Endothelial cell of umbilical vein (primary cell): ENCODE data around the gene ACP3. TPM values are rescaled to one million over a fixed set of nuclear protein-coding genes. Genes with fewer than 3 reads are reported as not detected.

Source experiments
- BruUV-seq: library from RNA; stranded (reverse); fragments of 400-500 nt; replicated peaks from 2 replicates; lab custom pipeline; 2021; lab: Mats Ljungman, UMichigan
- CTCF ChIA-PET: fragments of 300-600, 350-600 bp; sonication (Branson Sonifier 250); formaldehyde crosslinking; loops from one replicate; lab custom pipeline; 2021; ENCODE audit warnings: antibody characterized with exemption, inconsistent platforms; lab: Charles Lee
- POLR2A ChIA-PET: fragments of 300-600, 350-600 bp; sonication (Branson Sonifier 250); formaldehyde crosslinking; loops from one replicate; lab custom pipeline; 2021; ENCODE audit warnings: antibody characterized with exemption, inconsistent platforms; lab: Charles Lee
- DNase-seq: peaks from one replicate; pipeline ENCODE4 v3.0.0-alpha.2; 2011; ENCODE audit warnings: low read depth, low spot score
- FAIRE-seq: peaks from 2 replicates; lab custom pipeline; 2011; peaks lifted over from hg19 to GRCh38; lab: Jason Lieb, UNC
- H2AFZ ChIP-seq: 2 replicates; pipeline ENCODE4 v1.6.0; 2012; ENCODE audit warnings: low read depth, low read length, control low read depth, inconsistent platforms
- H3K27ac ChIP-seq: 2 replicates; pipeline ENCODE4 v1.5.1; 2011; ENCODE audit warnings: low read depth, mild to moderate bottlenecking, control low read depth, low read length, moderate library complexity; ENCODE audit not compliant: insufficient read depth
- H3K27me3 ChIP-seq, 2 experiments: 2 replicates each; pipeline versions ENCODE4 v1.6.0 to v1.6.1; 2011; ENCODE audit warnings: low read length in 2 of 2, mixed read lengths in 1 of 2; ENCODE audit not compliant: control insufficient read depth in 2 of 2, insufficient read depth in 2 of 2
- H3K36me3 ChIP-seq, 2 experiments: 2 replicates in 1 of 2; 3 replicates in 1 of 2; pipeline ENCODE4 v1.5.1; 2011; ENCODE audit warnings: low read length in 2 of 2, mild to moderate bottlenecking in 1 of 2, moderate library complexity in 1 of 2; ENCODE audit not compliant: control insufficient read depth in 2 of 2, insufficient read depth in 2 of 2; ENCODE audit errors: extremely low read depth in 1 of 2
- H3K4me1 ChIP-seq: 3 replicates; pipeline ENCODE4 v1.5.1; 2011; ENCODE audit warnings: mild to moderate bottlenecking, low read length; ENCODE audit not compliant: control insufficient read depth, insufficient read depth; ENCODE audit errors: extremely low read depth
- H3K4me2 ChIP-seq: 2 replicates; pipeline ENCODE4 v1.6.1; 2011; ENCODE audit warnings: low read length, control low read depth, mixed read lengths; ENCODE audit not compliant: insufficient read depth
- H3K4me3 ChIP-seq, 3 experiments: fragments of 200-600 bp in 1 of 3; sonication (generic), shearing (Covaris generic) in 1 of 3; replicated peaks in 1 of 3; 2 replicates each; pipeline ENCODE4 v1.5.1; 2011 to 2016; ENCODE audit warnings: control low read depth in 3 of 3, low read length in 3 of 3, mild to moderate bottlenecking in 2 of 3, inconsistent platforms in 1 of 3, low read depth in 1 of 3, moderate library complexity in 1 of 3; ENCODE audit not compliant: insufficient read depth in 1 of 3
- H3K79me2 ChIP-seq: 2 replicates; pipeline ENCODE4 v1.6.0; 2012; ENCODE audit warnings: low read length, inconsistent platforms; ENCODE audit not compliant: control insufficient read depth, insufficient read depth
- H3K9ac ChIP-seq: replicated peaks from 2 replicates; pipeline ENCODE3; 2011; ENCODE audit warnings: low read length, control low read depth; ENCODE audit not compliant: insufficient read depth; ENCODE audit errors: extremely low read depth
- H3K9me1 ChIP-seq: replicated peaks from 3 replicates; pipeline ENCODE4 v1.6.0; 2011; ENCODE audit warnings: mild to moderate bottlenecking, low read length; ENCODE audit not compliant: control insufficient read depth, insufficient read depth; ENCODE audit errors: extremely low read depth
- H3K9me3 ChIP-seq: replicated peaks from 2 replicates; pipeline ENCODE4 v1.5.1; 2012; ENCODE audit warnings: low read length, inconsistent platforms; ENCODE audit not compliant: control insufficient read depth, insufficient read depth
- H4K20me1 ChIP-seq: replicated peaks from 2 replicates; pipeline ENCODE3; 2011; ENCODE audit warnings: mild to moderate bottlenecking, low read length; ENCODE audit not compliant: control insufficient read depth, insufficient read depth; ENCODE audit errors: extremely low read depth
- CTCF ChIP-seq, 2 donors: IDR thresholded peaks; 1 replicate in 1 of 2; 2 replicates in 1 of 2; pipeline ENCODE4 v1.5.1; 2011; ENCODE audit warnings: low read length in 2 of 2, mild to moderate bottlenecking in 2 of 2, moderate library complexity in 2 of 2, control low read depth in 1 of 2, inconsistent platforms in 1 of 2, low read depth in 1 of 2; ENCODE audit not compliant: insufficient read depth in 1 of 2; ENCODE audit errors: extremely low read depth in 1 of 2
- EZH2 ChIP-seq: IDR thresholded peaks from 2 replicates; pipeline ENCODE4 v1.6.1; 2012; ENCODE audit warnings: borderline replicate concordance, low read depth, mild to moderate bottlenecking, moderate library complexity, low read length, inconsistent platforms; ENCODE audit not compliant: severe bottlenecking
- FOS ChIP-seq: IDR thresholded peaks from 2 replicates; pipeline ENCODE4 v1.6.1; 2011; ENCODE audit warnings: mild to moderate bottlenecking, low read length, moderate library complexity, borderline replicate concordance; ENCODE audit not compliant: insufficient read depth
- GATA2 ChIP-seq: IDR thresholded peaks from 2 replicates; pipeline ENCODE4 v1.7.0; 2011; ENCODE audit warnings: low read depth, mild to moderate bottlenecking, moderate library complexity, mixed read lengths, low read length; ENCODE audit not compliant: insufficient read length, insufficient read depth
- JUN ChIP-seq: IDR thresholded peaks from 2 replicates; pipeline ENCODE4 v1.6.1; 2011; ENCODE audit warnings: borderline replicate concordance, low read depth; ENCODE audit not compliant: insufficient read length, insufficient read depth
- MAX ChIP-seq: IDR thresholded peaks from 2 replicates; pipeline ENCODE4 v1.6.1; 2011; ENCODE audit not compliant: insufficient read depth, insufficient read length
- MYC ChIP-seq: IDR thresholded peaks from one replicate; pipeline ENCODE4 v1.6.1; 2011; ENCODE audit warnings: mild to moderate bottlenecking, low read depth, low read length
- POLR2A ChIP-seq: IDR thresholded peaks from 2 replicates; pipeline ENCODE4 v1.6.1; 2012; ENCODE audit warnings: low read depth, mild to moderate bottlenecking, control low read depth, low read length
- POLR2AphosphoS5 ChIP-seq: IDR thresholded peaks from 2 replicates; pipeline ENCODE4 v1.6.1; 2012; ENCODE audit warnings: low read depth, mild to moderate bottlenecking, control low read depth, low read length, moderate library complexity; ENCODE audit not compliant: insufficient read depth
- dilution Hi-C: fragments of 300-500 bp; cut with MboI; formaldehyde crosslinking; loops from one replicate; pipeline ENCODE4 v1.15.0; 2019; ENCODE audit warnings: low sequenced_read_pairs; ENCODE audit not compliant: extremely low pct_ligation_motif_present
- intact Hi-C: fragments of 100-400 bp; cut with micrococcal nuclease; formaldehyde crosslinking; loops from one replicate; pipeline ENCODE4 v1.10.0; 2022
- polyA plus RNA-seq, 4 experiments: library from polyadenylated mRNA; depleted of rRNA in 3 of 4; stranded (reverse) in 3 of 4; unstranded in 1 of 4; fragments of >200 nt; gene quantifications; 2 replicates each; pipeline versions ENCODE4 v1.2.1 to v1.2.3, GENCODE V29; 2011 to 2012; ENCODE audit warnings: missing spikeins in 1 of 4
- total RNA-seq: library from RNA; stranded (reverse); gene quantifications from 2 replicates; pipeline ENCODE4 v1.2.3, GENCODE V29; 2021

ACP3 gene
- total and polyA plus RNA-seq, 2 donors (not counting 3 experiments of a cell fraction or from before 2014, with no cell fraction given) = not detected

DNA sequence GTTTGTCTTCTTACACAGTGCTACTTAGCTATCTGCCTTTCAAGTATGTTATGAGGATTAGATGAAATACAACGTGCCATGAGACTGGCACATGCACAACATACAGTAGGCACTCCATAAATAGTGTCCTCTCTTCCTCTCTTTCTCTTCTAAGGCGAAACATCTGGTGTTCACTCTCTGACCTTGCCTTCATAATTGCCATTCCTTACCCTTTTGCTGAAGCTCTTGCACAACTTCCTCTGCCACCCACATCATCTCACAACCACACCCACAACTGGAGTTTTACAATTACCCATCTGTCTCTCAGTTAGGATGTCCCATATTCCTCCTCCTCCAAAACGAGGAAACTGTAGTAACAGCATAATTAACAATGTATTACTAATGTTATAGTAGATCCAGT is 26.4 kb upstream of the ACP3 start:
- Histone ChIP-seq H3K4me1 (no peaks in the 10 kb centered on the region), H3K79me2 (no peaks in the 10 kb centered on the region), H3K9me3 (no peaks in the 10 kb centered on the region), H3K27me3 (peaks cover 0 to 3% of the 10 kb centered on the region in 2 experiments), H3K4me2 (no peak overlapping the region), H3K9ac (no peak overlapping the region), H3K27ac (no peak overlapping the region), H3K9me1 (no peaks in the 10 kb centered on the region), H3K4me3 (no peak overlapping the region), H2AFZ (no peak overlapping the region), H4K20me1 (no peaks in the 10 kb centered on the region), H3K36me3 (no peaks in the 10 kb centered on the region)
- POLR2A ChIA-PET = no interaction called here
- CTCF ChIA-PET = interaction anchor here (1.6 kb wide), 1 partner anchor 256 kb away, joined by 3 read pairs; the partner anchor contains the start of gene CPNE4
- dilution Hi-C loops = no loop called here
- FAIRE-seq (no peak), DNase-seq (no peak)
- intact Hi-C loops = no loop called here
- no peak for TF ChIP-seq MAX
- TF ChIP-seq JUN = no peak
- TF ChIP-seq POLR2AphosphoS5 = no peak
- TF ChIP-seq EZH2 = no peak
- TF ChIP-seq POLR2A = no peak
- TF ChIP-seq FOS = no peak
- no peak for TF ChIP-seq CTCF (IDR thresholded peaks at IDR 0.05; ENCODE audit: extremely low read depth in 1 of 2, insufficient read depth in 1 of 2, low read depth in 1 of 2, low read length in 2 of 2)
- no peak for TF ChIP-seq MYC
- no peak for TF ChIP-seq GATA2
- BruUV-seq = no TSS peak
